GM12875 (cell line): ENCODE measurements around the gene HOXA7.

ENCODE experiments used
- H3K4me3 ChIP-seq: one replicate; pipeline ENCODE4 v1.5.1; 2011; ENCODE audit warnings: low read depth, low read length, control low read depth
- CTCF ChIP-seq: IDR thresholded peaks from 2 replicates; pipeline ENCODE4 v1.5.1; 2011; ENCODE audit warnings: low read depth, mild to moderate bottlenecking, control low read depth, inconsistent platforms, low read length, moderate library complexity, borderline replicate concordance; ENCODE audit not compliant: insufficient read depth

The HOXA7 gene

GRCh38 chr7:27162561-27163287 is 6.2 kb upstream of the HOXA7 start:
- no peak for TF ChIP-seq CTCF
- no peak overlapping the region for H3K4me3 ChIP-seq

GRCh38 chr7:27161721-27162560 is 5.5 kb upstream of the HOXA7 start:
- no peak for TF ChIP-seq CTCF
- no peak overlapping the region for H3K4me3 ChIP-seq

GRCh38 chr7:27161214-27161720 is 4.8 kb upstream of the HOXA7 start:
- no peak for TF ChIP-seq CTCF
- no peak overlapping the region for H3K4me3 ChIP-seq

GRCh38 chr7:27160546-27161213 is 4.2 kb upstream of the HOXA7 start:
- TF ChIP-seq CTCF = peak; percentile 98
- H3K4me3 ChIP-seq = peak overlapping the region; percentile 65

GRCh38 chr7:27160145-27160545 is 3.7 kb upstream of the HOXA7 start:
- TF ChIP-seq CTCF = no peak
- peak overlapping the region; percentile 65 for H3K4me3 ChIP-seq

GRCh38 chr7:27159266-27160144 is 3.0 kb upstream of the HOXA7 start:
- no peak overlapping the region for H3K4me3 ChIP-seq
- no peak for TF ChIP-seq CTCF
